Activated gamma-delta T cell treated with anti-CD3 and anti-CD28 coated beads, Interleukin-2, amount 50 U/mL, for 16 hours (primary cell): ENCODE data around the gene MARCHF9.
"Not testable (repeated sequence)": the region's sequence is repeated elsewhere in the genome, so short reads cannot be mapped to it uniquely, and the experiment has no call there.

Source experiments
- DNase-seq: peaks from one replicate; pipeline ENCODE4 v3.0.0-alpha.2; 2020; ENCODE audit warnings: low read depth

MARCHF9 gene

GRCh38 chr12:57771236-57771872 is 16.5 kb downstream of the MARCHF9 start:
- DNase-seq, result peak; percentile 76

GRCh38 chr12:57771873-57772428 is 17.0 kb downstream of the MARCHF9 start, which contains the start of gene METTL1:
Gene METTL1, minus strand, starts transcription at chr12:57772105. Its CDS starts 22 bp downstream, at chr12:57772083.
- DNase-seq, result peak; percentile 85

- no peak for DNase-seq
Observed at GRCh38 chr12:57772429-57773322, 17.8 kb downstream of the MARCHF9 start, which contains the start of gene EEF1AKMT3. Gene EEF1AKMT3, plus strand, starts transcription at chr12:57772614. Its CDS starts 111 bp downstream, at chr12:57772725.

GRCh38 chr12:57774634-57775033 is 19.7 kb downstream of the MARCHF9 start:
- DNase-seq, result not testable (repeated sequence)

- DNase-seq, result no peak
Observed at GRCh38 chr12:57775044-57775443, 20.1 kb downstream of the MARCHF9 start.

- DNase-seq, result no peak
Observed at GRCh38 chr12:57775563-57776246, 20.8 kb downstream of the MARCHF9 start.

GRCh38 chr12:57776247-57776587 is 21.3 kb downstream of the MARCHF9 start:
- no peak for DNase-seq

GRCh38 chr12:57777367-57777766 is 22.5 kb downstream of the MARCHF9 start:
- no peak for DNase-seq

GRCh38 chr12:57777911-57778310 is 23.0 kb downstream of the MARCHF9 start:
- DNase-seq, result no peak

GRCh38 chr12:57779736-57780135 is 24.8 kb downstream of the MARCHF9 start:
- no peak for DNase-seq

- no peak for DNase-seq
Observed at GRCh38 chr12:57780284-57780897, 25.5 kb downstream of the MARCHF9 start.

GRCh38 chr12:57781244-57781643 is 26.3 kb downstream of the MARCHF9 start:
- DNase-seq, result no peak

GRCh38 chr12:57781801-57782200 is 26.9 kb downstream of the MARCHF9 start:
- DNase-seq, result no peak

- DNase-seq, result no peak
Observed at GRCh38 chr12:57782243-57782607, 27.3 kb downstream of the MARCHF9 start.

GRCh38 chr12:57782608-57783465 is 27.9 kb downstream of the MARCHF9 start, which contains the start of gene TSFM:
Gene TSFM, plus strand, starts transcription at chr12:57782787. Its CDS starts 15 bp downstream, at chr12:57782802.
- peak; percentile 98 for DNase-seq

GRCh38 chr12:57783466-57783801 is 28.5 kb downstream of the MARCHF9 start:
- no peak for DNase-seq

- DNase-seq, result no peak
Observed at GRCh38 chr12:57783861-57784260, 29.0 kb downstream of the MARCHF9 start.

GRCh38 chr12:57793920-57794319 is 39.0 kb downstream of the MARCHF9 start:
- DNase-seq, result no peak

GRCh38 chr12:57795354-57795753 is 40.5 kb downstream of the MARCHF9 start:
- no peak for DNase-seq

GRCh38 chr12:57796996-57797395 is 42.1 kb downstream of the MARCHF9 start:
- DNase-seq, result no peak

GRCh38 chr12:57797933-57798332 is 43.0 kb downstream of the MARCHF9 start:
- DNase-seq, result no peak
